Measurements from ENCODE around the gene CTBP2.

DNA sequence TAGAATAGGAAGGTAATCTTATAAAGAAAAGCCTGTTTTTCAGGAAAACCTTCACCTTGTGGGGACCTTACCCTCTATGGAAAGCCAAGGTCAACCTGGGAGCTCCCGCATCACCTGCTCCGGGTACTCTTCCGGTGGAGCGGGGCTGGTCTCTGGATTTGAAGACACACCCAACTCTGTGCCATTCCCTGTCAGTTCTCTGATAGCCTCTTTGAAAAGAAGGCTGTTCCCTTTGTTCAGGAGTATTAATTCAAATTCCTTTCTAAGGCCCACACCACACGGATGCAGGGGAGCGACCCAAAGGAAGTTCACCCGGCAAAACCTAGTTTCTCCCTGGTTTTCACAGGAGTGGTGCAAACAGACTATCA, 10.7 kb downstream of the CTBP2 start:
- TF ChIP-seq, protein P1, sequence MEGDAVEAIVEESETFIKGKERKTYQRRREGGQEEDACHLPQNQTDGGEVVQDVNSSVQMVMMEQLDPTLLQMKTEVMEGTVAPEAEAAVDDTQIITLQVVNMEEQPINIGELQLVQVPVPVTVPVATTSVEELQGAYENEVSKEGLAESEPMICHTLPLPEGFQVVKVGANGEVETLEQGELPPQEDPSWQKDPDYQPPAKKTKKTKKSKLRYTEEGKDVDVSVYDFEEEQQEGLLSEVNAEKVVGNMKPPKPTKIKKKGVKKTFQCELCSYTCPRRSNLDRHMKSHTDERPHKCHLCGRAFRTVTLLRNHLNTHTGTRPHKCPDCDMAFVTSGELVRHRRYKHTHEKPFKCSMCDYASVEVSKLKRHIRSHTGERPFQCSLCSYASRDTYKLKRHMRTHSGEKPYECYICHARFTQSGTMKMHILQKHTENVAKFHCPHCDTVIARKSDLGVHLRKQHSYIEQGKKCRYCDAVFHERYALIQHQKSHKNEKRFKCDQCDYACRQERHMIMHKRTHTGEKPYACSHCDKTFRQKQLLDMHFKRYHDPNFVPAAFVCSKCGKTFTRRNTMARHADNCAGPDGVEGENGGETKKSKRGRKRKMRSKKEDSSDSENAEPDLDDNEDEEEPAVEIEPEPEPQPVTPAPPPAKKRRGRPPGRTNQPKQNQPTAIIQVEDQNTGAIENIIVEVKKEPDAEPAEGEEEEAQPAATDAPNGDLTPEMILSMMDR (IDR thresholded peaks at IDR 0.05; ENCODE audit: low read depth, low read length, poor library complexity, severe bottlenecking) = no peak
- no peak for TF ChIP-seq EZH2phosphoT487 (IDR thresholded peaks at IDR 0.05; ENCODE audit: borderline replicate concordance, low read length)
